Rectal smooth muscle tissue (tissue), 1 donor: ENCODE data around the gene SUPT20H.
A peak's percentile ranks its signal among the peaks of the same experiment; 100 is the strongest.
"Not testable (repeated sequence)": the region's sequence is repeated elsewhere in the genome, so short reads cannot be mapped to it uniquely, and the experiment has no call there.

Experiments used
- H3K27ac ChIP-seq: one replicate; pipeline ENCODE4 v1.7.0; 2013; ENCODE audit warnings: low read depth, low read length, inconsistent platforms
- H3K27me3 ChIP-seq: one replicate; pipeline ENCODE4 v1.7.0; 2013; ENCODE audit warnings: low read length; ENCODE audit not compliant: control insufficient read depth, insufficient read depth
- H3K36me3 ChIP-seq: one replicate; pipeline ENCODE4 v1.7.0; 2013; ENCODE audit warnings: low read length; ENCODE audit not compliant: control insufficient read depth, insufficient read depth
- H3K4me1 ChIP-seq: one replicate; pipeline ENCODE4 v1.7.0; 2013; ENCODE audit warnings: low read length; ENCODE audit not compliant: control insufficient read depth, insufficient read depth
- H3K4me3 ChIP-seq: one replicate; pipeline ENCODE4 v1.7.0; 2013; ENCODE audit warnings: low read length
- H3K9ac ChIP-seq: one replicate; pipeline ENCODE4 v1.7.0; 2013; ENCODE audit warnings: low read length

SUPT20H gene

GRCh38 chr13:37067874-37068273 is 8.4 kb upstream of the SUPT20H start:
- Histone ChIP-seq H3K27ac (no peak overlapping the region), H3K4me1 (no peaks in the 10 kb centered on the region), H3K9ac (no peak overlapping the region), H3K27me3 (no peaks in the 10 kb centered on the region), H3K4me3 (no peak overlapping the region), H3K36me3 (no peaks in the 10 kb centered on the region)

GRCh38 chr13:37065890-37066526 is 6.5 kb upstream of the SUPT20H start:
- H3K4me1 ChIP-seq: no peaks in the 10 kb centered on the region
- H3K9ac ChIP-seq: no peak overlapping the region
- no peak overlapping the region for H3K4me3 ChIP-seq
- no peak overlapping the region for H3K27ac ChIP-seq
- H3K27me3 ChIP-seq: no peaks in the 10 kb centered on the region
- H3K36me3 ChIP-seq: no peaks in the 10 kb centered on the region

- Histone ChIP-seq H3K27me3 (no peaks in the 10 kb centered on the region), H3K9ac (peak overlapping the region; percentile 24), H3K4me1 (no peaks in the 10 kb centered on the region), H3K27ac (peak overlapping the region; percentile 74), H3K4me3 (peak overlapping the region; percentile 78), H3K36me3 (peaks cover 3% of the 10 kb centered on the region)
These were observed 332 bp upstream of the SUPT20H start for GRCh38 chr13:37059848-37060192.

GRCh38 chr13:37056228-37056627 is 3.3 kb downstream of the SUPT20H start:
- H3K36me3 ChIP-seq, H3K27me3 ChIP-seq, H3K27ac ChIP-seq, H3K4me1 ChIP-seq, H3K4me3 ChIP-seq, H3K9ac ChIP-seq: not testable (repeated sequence)

- not testable (repeated sequence) for H3K9ac ChIP-seq, H3K27ac ChIP-seq, H3K27me3 ChIP-seq, H3K4me3 ChIP-seq, H3K4me1 ChIP-seq, H3K36me3 ChIP-seq
These were observed 6.4 kb downstream of the SUPT20H start for GRCh38 chr13:37053111-37053510.

GRCh38 chr13:37049810-37050209 is 9.7 kb downstream of the SUPT20H start:
- H3K27ac ChIP-seq: no peak overlapping the region
- H3K4me3 ChIP-seq: no peak overlapping the region
- no peaks in the 10 kb centered on the region for H3K36me3 ChIP-seq
- H3K9ac ChIP-seq: no peak overlapping the region
- no peaks in the 10 kb centered on the region for H3K27me3 ChIP-seq
- no peaks in the 10 kb centered on the region for H3K4me1 ChIP-seq

GRCh38 chr13:37047846-37048245 is 11.6 kb downstream of the SUPT20H start:
- Histone ChIP-seq H3K4me3 (no peak overlapping the region), H3K27me3 (no peaks in the 10 kb centered on the region), H3K27ac (no peak overlapping the region), H3K9ac (no peak overlapping the region), H3K36me3 (peaks cover 4% of the 10 kb centered on the region), H3K4me1 (no peaks in the 10 kb centered on the region)

GRCh38 chr13:37047032-37047431 is 12.5 kb downstream of the SUPT20H start:
- Histone ChIP-seq H3K27ac (no peak overlapping the region), H3K36me3 (peaks cover 9% of the 10 kb centered on the region), H3K27me3 (no peaks in the 10 kb centered on the region), H3K9ac (no peak overlapping the region), H3K4me1 (no peaks in the 10 kb centered on the region), H3K4me3 (no peak overlapping the region)

GRCh38 chr13:37046062-37046461 is 13.4 kb downstream of the SUPT20H start:
- Histone ChIP-seq H3K9ac (no peak overlapping the region), H3K36me3 (peaks cover 16% of the 10 kb centered on the region)

GRCh38 chr13:37040789-37041188 is 18.7 kb downstream of the SUPT20H start:
- peaks cover 31% of the 10 kb centered on the region for H3K36me3 ChIP-seq
- H3K4me1 ChIP-seq: no peaks in the 10 kb centered on the region

More at GRCh38 chr13:37046062-37046461, 13.4 kb downstream of the SUPT20H start:
- H3K4me1 ChIP-seq: no peaks in the 10 kb centered on the region
- H3K27me3 ChIP-seq: no peaks in the 10 kb centered on the region
- H3K4me3 ChIP-seq: no peak overlapping the region
- H3K27ac ChIP-seq: no peak overlapping the region

GRCh38 chr13:37039896-37040295 is 19.6 kb downstream of the SUPT20H start:
- Histone ChIP-seq H3K9ac (no peak overlapping the region), H3K4me3 (no peak overlapping the region), H3K4me1 (no peaks in the 10 kb centered on the region), H3K27me3 (no peaks in the 10 kb centered on the region), H3K36me3 (peaks cover 34% of the 10 kb centered on the region), H3K27ac (no peak overlapping the region)

More at GRCh38 chr13:37040789-37041188, 18.7 kb downstream of the SUPT20H start:
- H3K4me3 ChIP-seq: no peak overlapping the region
- no peaks in the 10 kb centered on the region for H3K27me3 ChIP-seq
- H3K27ac ChIP-seq: no peak overlapping the region
- no peak overlapping the region for H3K9ac ChIP-seq

GRCh38 chr13:37037241-37037640 is 22.2 kb downstream of the SUPT20H start:
- H3K27me3 ChIP-seq: no peaks in the 10 kb centered on the region
- H3K4me3 ChIP-seq: no peak overlapping the region
- H3K9ac ChIP-seq: no peak overlapping the region
- no peaks in the 10 kb centered on the region for H3K4me1 ChIP-seq
- no peak overlapping the region for H3K27ac ChIP-seq
- peaks cover 34% of the 10 kb centered on the region for H3K36me3 ChIP-seq

GRCh38 chr13:37029617-37030016 is 29.9 kb downstream of the SUPT20H start:
- Histone ChIP-seq H3K9ac (no peak overlapping the region), H3K36me3 (peaks cover 24% of the 10 kb centered on the region), H3K4me1 (no peaks in the 10 kb centered on the region), H3K27me3 (no peaks in the 10 kb centered on the region), H3K27ac (no peak overlapping the region), H3K4me3 (no peak overlapping the region)
